Measurements from ENCODE around the gene TAS2R30.

GRCh38 chr12:11158885-11159444, 24.5 kb upstream of the TAS2R30 start:
- no peak for TF ChIP-seq POLR2A (IDR thresholded peaks at IDR 0.05)
- TF ChIP-seq CTCF (IDR thresholded peaks at IDR 0.05), result no peak
